T-helper 22 cell (primary cell): ENCODE results near the gene CENPP.

Experiments
- DNase-seq: peaks from one replicate; pipeline ENCODE4 v3.0.0-alpha.2; 2020; ENCODE audit warnings: low read depth

CENPP gene

DNA sequence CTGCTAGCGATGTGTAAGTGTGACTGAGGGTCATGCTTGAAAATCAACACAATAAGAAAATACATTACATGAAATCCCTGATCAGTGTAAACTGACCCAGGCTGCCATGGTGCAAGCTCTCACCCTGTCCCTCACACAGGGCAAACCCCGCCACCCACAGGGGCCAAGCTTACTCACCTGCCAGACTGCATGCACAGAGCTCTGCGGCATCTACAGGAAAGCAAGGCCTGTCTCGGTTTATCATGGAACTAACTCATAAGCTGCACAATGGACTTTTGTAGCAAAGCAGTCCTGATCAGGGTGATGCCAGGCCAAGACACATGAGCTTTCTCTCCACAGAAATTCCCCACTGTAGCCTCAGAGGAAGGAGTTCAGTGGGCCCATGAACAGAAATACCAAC is 334.5 kb downstream of the CENPP start:
- DNase-seq, result no peak

DNA sequence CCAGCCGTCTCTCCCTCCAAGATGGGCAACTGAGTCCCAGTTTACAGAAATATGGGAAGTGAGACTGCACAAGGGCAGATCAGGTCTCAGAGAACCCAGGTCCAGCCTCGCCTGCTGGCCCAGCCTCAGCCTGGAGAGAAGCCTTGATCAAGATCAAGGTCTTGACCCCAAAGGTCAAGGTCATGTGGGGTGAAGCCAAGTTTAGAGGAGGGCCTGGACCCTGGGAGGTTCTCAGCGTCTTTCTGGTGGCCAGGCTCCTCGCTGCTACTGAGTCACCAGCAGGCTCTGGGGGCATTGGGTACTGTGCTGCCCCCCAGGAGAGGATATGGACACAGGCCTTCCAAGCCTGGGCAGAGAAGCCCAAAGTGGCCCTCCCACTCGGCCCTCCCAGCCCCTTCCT is 335.4 kb downstream of the CENPP start:
- no peak for DNase-seq

DNA sequence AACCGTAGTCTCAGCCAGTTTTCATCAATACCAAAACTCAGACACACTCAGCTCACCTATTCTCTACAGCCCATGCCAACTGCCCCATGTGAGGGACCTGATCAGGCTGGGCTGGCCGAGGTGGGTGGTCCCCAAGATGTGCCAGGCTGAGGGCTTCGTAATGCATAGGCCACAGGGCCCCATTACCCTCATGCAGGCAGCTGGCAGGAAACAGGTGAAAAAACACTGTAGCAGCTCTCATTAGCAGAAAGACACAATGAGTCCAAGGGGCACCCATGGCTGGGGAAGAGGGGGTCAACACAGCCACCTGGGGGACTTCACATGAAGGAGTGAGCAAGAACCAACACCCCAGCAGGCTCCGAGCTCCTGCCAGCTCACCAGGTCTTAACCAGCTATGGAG is 336.0 kb downstream of the CENPP start:
- DNase-seq, result no peak

DNA sequence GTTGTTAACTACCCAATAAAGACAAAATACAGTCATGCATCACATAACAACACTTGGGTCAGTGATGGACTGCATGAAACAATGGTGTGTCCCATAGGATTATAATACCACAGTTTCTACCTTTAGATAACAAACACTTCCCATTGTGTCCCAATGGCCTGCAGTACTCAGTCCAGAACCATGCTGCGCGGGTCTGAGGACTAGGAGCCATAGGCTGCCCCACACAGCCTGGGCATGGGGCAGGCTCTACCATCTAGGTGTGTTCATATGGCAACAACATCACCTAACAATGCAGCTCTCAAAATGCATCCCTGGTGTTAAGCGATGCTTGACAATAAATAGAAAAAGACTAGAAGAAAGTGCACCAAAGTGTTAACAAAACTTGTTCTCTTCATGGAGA is 337.4 kb downstream of the CENPP start:
- no peak for DNase-seq

DNA sequence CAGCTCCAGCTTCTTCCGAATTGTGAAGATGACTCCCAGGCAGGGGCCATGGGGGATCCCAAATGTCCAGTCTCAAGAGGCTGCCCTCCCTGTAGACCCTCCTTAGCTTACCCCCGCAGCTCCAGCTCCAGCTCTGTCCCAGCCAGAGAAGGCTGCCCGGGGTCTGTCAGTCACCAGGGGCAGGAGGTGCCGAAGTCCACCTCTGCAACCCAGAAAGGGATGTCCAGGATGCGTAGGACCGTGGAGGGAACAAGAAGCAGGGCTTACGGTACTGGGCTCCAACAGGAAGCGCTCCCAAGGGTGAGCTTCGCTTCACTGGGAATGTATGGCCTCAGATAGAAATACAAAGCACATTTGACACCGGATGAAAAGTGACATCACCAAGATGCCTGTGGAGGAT is 338.2 kb downstream of the CENPP start:
- no peak for DNase-seq

DNA sequence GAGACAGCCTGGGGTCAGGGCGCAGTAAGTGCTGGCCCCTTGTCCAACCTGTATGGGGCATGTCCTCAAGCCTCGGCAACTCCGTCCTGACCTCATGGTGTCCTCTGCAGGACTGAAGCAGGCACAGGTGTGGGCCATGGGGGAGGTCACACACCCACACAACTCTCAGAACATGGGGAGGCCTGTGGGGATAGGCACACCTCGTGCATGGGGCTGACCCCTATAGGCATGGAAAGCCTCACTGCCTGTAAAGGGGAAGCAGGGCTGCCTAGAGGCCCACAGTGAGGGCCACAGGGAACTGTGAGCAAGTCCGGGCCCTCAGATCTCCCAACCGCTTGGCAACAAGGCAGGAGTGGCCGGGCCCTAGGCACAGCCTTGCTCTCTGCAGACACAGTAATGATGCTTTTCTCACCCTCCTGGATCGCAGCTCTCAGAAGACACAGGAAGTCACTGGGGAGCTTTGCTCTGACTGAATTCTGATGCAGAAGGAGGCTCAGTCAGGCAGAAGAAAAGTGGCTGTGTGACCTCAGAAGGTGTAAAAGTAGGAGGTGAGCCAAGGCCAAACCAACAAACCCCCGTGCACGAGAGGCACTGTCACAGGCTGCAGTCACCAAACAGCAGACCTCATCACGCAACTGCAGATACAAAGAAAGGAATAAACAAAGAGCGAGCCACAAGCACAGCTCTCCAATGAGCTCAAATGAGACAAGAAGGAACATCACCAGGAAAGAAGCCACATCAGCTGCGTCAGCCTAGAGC is 338.8 kb downstream of the CENPP start:
- DNase-seq, result no peak

DNA sequence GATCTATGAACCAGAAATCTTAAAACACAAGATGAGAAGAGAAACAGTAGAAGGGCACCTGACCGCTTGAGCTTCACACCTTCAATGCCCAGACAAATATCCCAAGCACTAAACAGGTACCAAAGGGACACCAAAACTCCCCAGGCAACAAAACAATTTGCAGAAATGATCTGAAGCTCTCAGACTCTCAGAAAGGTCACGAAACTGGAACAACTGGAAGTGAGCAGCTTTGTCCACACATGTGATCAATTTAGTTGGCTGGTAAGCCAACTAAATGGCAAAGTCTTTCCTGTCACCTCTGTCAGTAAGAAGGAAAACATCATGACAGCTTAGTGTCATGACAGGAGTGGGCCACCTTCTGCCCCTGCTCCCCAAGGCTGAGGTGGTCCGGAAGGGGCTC is 340.1 kb downstream of the CENPP start:
- DNase-seq, result no peak

DNA sequence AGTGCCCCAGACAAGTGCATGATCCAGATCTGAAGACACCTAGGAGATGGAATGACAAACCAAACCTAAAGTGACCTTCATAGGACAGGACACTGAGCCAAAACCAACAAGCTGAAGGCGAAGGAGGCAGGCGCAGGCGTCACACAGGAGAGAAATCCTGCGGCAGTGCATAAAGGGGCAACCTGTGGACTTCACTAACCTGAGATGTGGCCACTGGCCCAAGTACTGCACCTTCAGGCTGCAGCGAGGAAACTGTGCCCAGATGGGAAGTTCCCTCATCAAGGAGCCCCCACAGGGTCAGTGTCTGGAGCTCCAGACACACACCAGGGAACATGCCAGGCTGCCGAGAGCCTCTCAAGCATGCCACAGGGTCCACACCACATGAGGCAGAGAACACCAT is 340.5 kb downstream of the CENPP start:
- DNase-seq, result no peak

DNA sequence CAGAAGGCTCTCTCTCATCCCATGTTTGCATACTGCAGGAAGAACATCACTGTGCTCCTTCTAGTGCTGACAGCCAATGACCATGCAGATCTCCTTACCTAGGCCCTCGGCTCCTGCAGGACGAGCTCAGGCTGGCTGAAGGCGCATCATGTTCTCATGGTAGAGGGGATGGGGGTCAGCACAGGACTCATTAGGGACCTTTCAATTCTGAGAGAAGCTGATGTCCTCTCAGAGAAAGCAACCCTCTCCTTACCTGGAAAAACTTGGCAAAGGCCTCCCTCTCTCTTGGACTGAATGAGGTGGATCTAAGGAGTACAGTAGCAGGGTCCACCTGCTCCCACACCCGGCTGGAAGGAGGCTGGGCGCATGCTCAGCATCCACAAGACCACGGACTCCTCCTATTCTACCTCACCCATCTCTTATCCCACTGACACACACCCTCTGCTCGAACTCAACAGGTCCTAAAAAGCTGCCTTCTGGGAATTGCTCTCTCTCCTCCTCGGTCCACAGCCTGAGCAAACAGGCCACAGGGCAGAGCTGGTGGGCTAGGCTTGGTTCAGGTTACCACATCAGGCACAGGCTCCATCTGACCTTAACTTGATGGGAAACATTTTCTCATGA is 341.3 kb downstream of the CENPP start:
- no peak for DNase-seq

DNA sequence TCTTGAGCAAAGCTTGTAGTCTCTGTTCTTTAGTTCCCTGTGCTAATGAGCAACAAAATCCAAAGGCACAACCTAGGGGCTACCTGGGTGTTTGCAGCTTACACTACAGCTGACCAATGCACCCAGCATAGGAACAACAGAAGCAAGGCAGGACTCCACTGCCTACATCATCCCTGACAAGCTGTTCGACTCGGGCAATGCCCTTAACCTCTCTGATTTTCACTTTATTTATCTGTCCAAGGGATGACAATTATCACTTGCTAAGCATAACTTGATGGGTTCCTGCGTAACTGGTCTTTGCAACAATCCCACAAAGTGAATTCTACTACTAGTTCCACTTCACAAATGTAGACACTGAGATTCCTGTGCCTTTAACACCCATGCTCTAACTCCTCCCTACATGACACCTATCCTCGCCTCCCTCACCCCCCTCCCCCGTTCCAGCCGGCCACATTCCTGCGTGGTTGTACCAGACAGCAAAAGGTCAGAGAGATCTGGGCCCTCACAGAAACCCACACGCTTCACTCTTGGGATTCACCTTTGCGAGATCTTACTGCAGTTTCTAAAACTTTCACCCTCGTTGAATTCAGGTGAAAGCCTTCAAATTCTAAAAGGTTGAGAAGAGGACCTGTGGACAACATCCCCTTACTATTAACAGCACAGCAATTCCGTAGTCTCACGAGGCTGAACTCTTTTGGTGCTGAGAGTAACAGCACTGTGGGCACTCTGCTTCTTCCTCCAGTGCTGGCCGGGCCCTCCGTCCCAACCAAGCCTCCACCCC is 343.2 kb downstream of the CENPP start:
- DNase-seq, result no peak

DNA sequence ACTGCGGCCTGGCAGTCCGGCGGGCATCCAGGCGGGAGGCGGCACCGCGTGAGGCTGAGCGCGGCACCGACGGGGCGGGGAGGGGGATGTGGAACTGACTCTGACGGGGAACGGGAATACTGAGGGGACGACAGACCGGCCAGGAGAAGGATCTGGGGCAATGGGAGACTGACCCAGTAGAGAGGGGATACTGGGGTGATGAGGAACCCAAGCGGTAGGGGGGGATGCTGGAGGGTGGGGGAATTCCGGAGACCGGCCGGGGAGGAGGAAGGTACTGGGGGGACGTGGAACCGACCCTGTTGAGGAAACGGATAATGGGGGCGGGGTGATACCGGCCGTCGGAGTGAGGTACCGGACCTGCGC is 343.8 kb downstream of the CENPP start:
- no peak for DNase-seq
